Neural progenitor cell (in vitro differentiated cells): ENCODE results near the gene ABHD16B. TPM values are rescaled to one million over a fixed set of nuclear protein-coding genes. Genes with fewer than 3 reads are reported as not detected.
A peak's percentile ranks its signal among the peaks of the same experiment; 100 is the strongest.

ENCODE experiments used
- DNase-seq: peaks from one replicate; pipeline ENCODE4 v3.0.0-alpha.2; 2016; ENCODE audit warnings: low spot score
- H2AFZ ChIP-seq: fragments of 200-600 bp; sonication (generic); replicated peaks from 2 replicates; pipeline ENCODE4 v1.6.1; 2016; ENCODE audit warnings: antibody characterized with exemption
- H3F3A ChIP-seq: fragments of 200-600 bp; sonication (generic); 2 replicates; pipeline ENCODE4 v1.6.1; 2016; ENCODE audit warnings: antibody characterized with exemption, low read depth
- H3K27ac ChIP-seq: fragments of 200-600 bp; sonication (generic); 2 replicates; pipeline ENCODE4 v1.5.1; 2016; ENCODE audit warnings: mild to moderate bottlenecking
- H3K27me3 ChIP-seq: fragments of 200-600 bp; sonication (generic); 2 replicates; pipeline ENCODE4 v1.6.1; 2016; ENCODE audit warnings: mild to moderate bottlenecking, moderate library complexity
- H3K36me3 ChIP-seq: fragments of 200-600 bp; sonication (generic); 2 replicates; pipeline ENCODE4 v1.5.1; 2016
- H3K4me1 ChIP-seq: fragments of 200-600 bp; sonication (generic); 2 replicates; pipeline ENCODE4 v1.6.1; 2016; ENCODE audit warnings: mixed run types
- H3K4me2 ChIP-seq: fragments of 200-600 bp; sonication (generic); 2 replicates; pipeline ENCODE4 v1.6.1; 2016
- H3K4me3 ChIP-seq: fragments of 200-600 bp; sonication (generic); 2 replicates; pipeline ENCODE4 v1.5.1; 2016
- H3K79me2 ChIP-seq: fragments of 200-600 bp; sonication (generic); 2 replicates; pipeline ENCODE4 v1.6.1; 2016; ENCODE audit warnings: low read depth
- H3K9ac ChIP-seq: fragments of 200-600 bp; sonication (generic); 2 replicates; pipeline ENCODE4 v1.6.1; 2016
- H3K9me3 ChIP-seq: fragments of 200-600 bp; sonication (generic); 2 replicates; pipeline ENCODE4 v1.5.1; 2016; ENCODE audit warnings: low read depth
- H4K20me1 ChIP-seq: fragments of 200-600 bp; sonication (generic); 2 replicates; pipeline ENCODE4 v1.6.1; 2016; ENCODE audit warnings: low read depth
- H3K27ac Mint-ChIP-seq: 3 replicates; pipeline ENCODE4 v1.8.0; 2021; ENCODE audit warnings: mixed read lengths
- H3K27me3 Mint-ChIP-seq: 2 replicates; pipeline ENCODE4 v1.8.0; 2022; ENCODE audit warnings: low read depth, mild to moderate bottlenecking, inconsistent platforms, moderate library complexity, mixed read lengths; ENCODE audit not compliant: insufficient read depth
- H3K36me3 Mint-ChIP-seq: 3 replicates; pipeline ENCODE4 v1.8.0; 2021; ENCODE audit warnings: mixed read lengths
- H3K4me1 Mint-ChIP-seq: 3 replicates; pipeline ENCODE4 v1.8.0; 2021; ENCODE audit warnings: mixed read lengths
- H3K4me3 Mint-ChIP-seq: 3 replicates; pipeline ENCODE4 v1.8.0; 2021; ENCODE audit warnings: mild to moderate bottlenecking, moderate library complexity, mixed read lengths
- H3K9me3 Mint-ChIP-seq: 3 replicates; pipeline ENCODE4 v1.8.0; 2020; ENCODE audit warnings: mixed read lengths
- CTCF ChIP-seq: fragments of 200-600 bp; sonication (generic); IDR thresholded peaks from 2 replicates; pipeline ENCODE4 v1.5.1; 2017; ENCODE audit warnings: antibody characterized with exemption, mild to moderate bottlenecking
- EZH2 ChIP-seq: fragments of 200-600 bp; sonication (generic); IDR thresholded peaks from 2 replicates; pipeline ENCODE4 v1.6.1; 2017; ENCODE audit warnings: antibody characterized with exemption, mild to moderate bottlenecking, moderate library complexity
- EZH2phosphoT487 ChIP-seq: fragments of 200-600 bp; sonication (generic); IDR thresholded peaks from 2 replicates; pipeline ENCODE4 v1.6.1; 2017; ENCODE audit warnings: antibody characterized with exemption
- total RNA-seq: library from RNA; depleted of rRNA; stranded (reverse); fragments of >200 nt; gene quantifications from 2 replicates; pipeline ENCODE4 v1.2.3, GENCODE V29; 2015; ENCODE audit warnings: low replicate concordance

Gene ABHD16B
- total RNA-seq, 1 donor from 2014 or later, result not detected

- H4K20me1 ChIP-seq, result peaks cover 60% of the 10 kb centered on the region
- peaks cover 30% of the 10 kb centered on the region for H3K4me1 Mint-ChIP-seq
- H3K27ac ChIP-seq, result no peak within 1 kb of the TSS
These were observed 33.3 kb downstream of the ABHD16B start, which contains the start of gene DNAJC5 for GRCh38 chr20:63894358-63895201. Gene DNAJC5, plus strand, starts transcription at chr20:63895126. Its CDS starts 33,220 bp downstream, at chr20:63928346.

GRCh38 chr20:63895202-63895951, 34.1 kb downstream of the ABHD16B start:
- peak; percentile 33 for DNase-seq
- H3K9me3 Mint-ChIP-seq, result no peaks in the 10 kb centered on the region
- H3K4me3 ChIP-seq, result peak overlapping the region; percentile 94
- H3K9ac ChIP-seq, result peak overlapping the region; percentile 77
- peaks cover 50% of the 10 kb centered on the region for H3K79me2 ChIP-seq
- H3K36me3 Mint-ChIP-seq, result peaks cover 8% of the 10 kb centered on the region
- peaks cover 30% of the 10 kb centered on the region for H3K4me1 Mint-ChIP-seq
- peaks cover 66% of the 10 kb centered on the region for H4K20me1 ChIP-seq
- H3K4me3 Mint-ChIP-seq, result peak overlapping the region; percentile 94
- H3K27me3 ChIP-seq, result no peaks in the 10 kb centered on the region
- no peaks in the 10 kb centered on the region for H3K36me3 ChIP-seq
- no peak overlapping the region for H2AFZ ChIP-seq
- no peak overlapping the region for H3K27ac ChIP-seq
- peak overlapping the region; percentile 97 for H3K4me2 ChIP-seq
- no peaks in the 10 kb centered on the region for H3K9me3 ChIP-seq
- peaks cover 6% of the 10 kb centered on the region for H3K27me3 Mint-ChIP-seq
- peaks cover 34% of the 10 kb centered on the region for H3F3A ChIP-seq
- TF ChIP-seq EZH2phosphoT487, result no peak
- TF ChIP-seq CTCF, result no peak
- no peak for TF ChIP-seq EZH2
- H3K27ac Mint-ChIP-seq, result peak overlapping the region; percentile 96
- H3K4me1 ChIP-seq, result peaks cover 9% of the 10 kb centered on the region

More at GRCh38 chr20:63894358-63895201, 33.3 kb downstream of the ABHD16B start, which contains the start of gene DNAJC5:
- H3K4me3 ChIP-seq, result peak within 1 kb of the TSS; percentile 94
- H3K79me2 ChIP-seq, result peaks cover 42% of the 10 kb centered on the region
- peak within 1 kb of the TSS; percentile 77 for H3K9ac ChIP-seq
- peaks cover 34% of the 10 kb centered on the region for H3F3A ChIP-seq
- H3K4me2 ChIP-seq, result peak within 1 kb of the TSS; percentile 97
- Mint-ChIP-seq H3K36me3 (peaks cover 8% of the 10 kb centered on the region), H3K4me3 (peak within 1 kb of the TSS; percentile 94), H3K27ac (peak within 1 kb of the TSS; percentile 96), H3K9me3 (no peaks in the 10 kb centered on the region), H3K27me3 (peaks cover 6% of the 10 kb centered on the region)
- H3K36me3 ChIP-seq, result no peaks in the 10 kb centered on the region
- DNase-seq, result peak; percentile 96
- no peaks in the 10 kb centered on the region for H3K9me3 ChIP-seq
- TF ChIP-seq CTCF (no peak), EZH2 (no peak), EZH2phosphoT487 (no peak)
- H2AFZ ChIP-seq, result peak within 1 kb of the TSS; percentile 23
- H3K4me1 ChIP-seq, result peaks cover 9% of the 10 kb centered on the region
- no peaks in the 10 kb centered on the region for H3K27me3 ChIP-seq

- peaks cover 9% of the 10 kb centered on the region for H3K4me1 ChIP-seq
- no peak for DNase-seq
- peaks cover 67% of the 10 kb centered on the region for H4K20me1 ChIP-seq
- peaks cover 8% of the 10 kb centered on the region for H3K36me3 Mint-ChIP-seq
- H3K9me3 ChIP-seq, result no peaks in the 10 kb centered on the region
- no peaks in the 10 kb centered on the region for H3K27me3 ChIP-seq
- peak overlapping the region; percentile 94 for H3K4me3 Mint-ChIP-seq
- peak overlapping the region; percentile 77 for H3K9ac ChIP-seq
- TF ChIP-seq CTCF (no peak), EZH2 (no peak), EZH2phosphoT487 (no peak)
- no peak overlapping the region for H3K27ac ChIP-seq
- peaks cover 38% of the 10 kb centered on the region for H3F3A ChIP-seq
- H2AFZ ChIP-seq, result no peak overlapping the region
- H3K27me3 Mint-ChIP-seq, result peaks cover 6% of the 10 kb centered on the region
- H3K4me1 Mint-ChIP-seq, result peaks cover 30% of the 10 kb centered on the region
- H3K36me3 ChIP-seq, result no peaks in the 10 kb centered on the region
- H3K4me3 ChIP-seq, result peak overlapping the region; percentile 94
- peaks cover 56% of the 10 kb centered on the region for H3K79me2 ChIP-seq
- H3K9me3 Mint-ChIP-seq, result no peaks in the 10 kb centered on the region
- H3K27ac Mint-ChIP-seq, result peak overlapping the region; percentile 96
- peak overlapping the region; percentile 97 for H3K4me2 ChIP-seq
These were observed 34.6 kb downstream of the ABHD16B start for GRCh38 chr20:63895952-63896263.
